Activated T-cell treated with anti-CD3 and anti-CD28 coated beads, Interleukin-2, amount 50 U/mL, for 72 hours (primary cell): ENCODE results near the gene CD28. TPM values are rescaled to one million over a fixed set of nuclear protein-coding genes. Genes with fewer than 3 reads are reported as not detected.

Experiments
- ATAC-seq, 2 donors: fragments of 150-1000 bp; cut with Tn5 transposase; replicated peaks in 1 of 2; 2 replicates each; pipeline ENCODE4 v1.10.0; 2021; ENCODE audit warnings: moderate library complexity in 2 of 2, mild to moderate bottlenecking in 1 of 2
- DNase-seq, 2 donors: peaks; one replicate each; pipeline ENCODE4 v3.0.0; 2021 to 2022; ENCODE audit warnings: mixed read lengths in 1 of 2
- H3K27ac Mint-ChIP-seq: one replicate; pipeline ENCODE4 v1.8.0; 2022; ENCODE audit warnings: mild to moderate bottlenecking, moderate library complexity, mixed read lengths
- H3K27me3 Mint-ChIP-seq: one replicate; pipeline ENCODE4 v1.8.0; 2022; ENCODE audit warnings: low read depth, mixed read lengths
- H3K36me3 Mint-ChIP-seq, 2 donors: one replicate each; pipeline ENCODE4 v1.8.0; 2022; ENCODE audit warnings: mixed read lengths in 2 of 2, mild to moderate bottlenecking in 1 of 2; ENCODE audit not compliant: insufficient read depth in 2 of 2
- H3K4me1 Mint-ChIP-seq: one replicate; pipeline ENCODE4 v1.8.0; 2022; ENCODE audit warnings: low read depth, mixed read lengths
- H3K4me3 Mint-ChIP-seq, 2 donors: one replicate each; pipeline ENCODE4 v1.8.0; 2022; ENCODE audit warnings: mild to moderate bottlenecking in 2 of 2, mixed read lengths in 2 of 2, moderate library complexity in 2 of 2
- H3K9me3 Mint-ChIP-seq, 2 donors: one replicate each; pipeline ENCODE4 v1.8.0; 2022; ENCODE audit warnings: mixed read lengths in 2 of 2
- total RNA-seq, 2 donors: library from RNA; stranded (reverse); gene quantifications; one replicate each; pipeline ENCODE4 v1.2.3, GENCODE V29; 2022

CD28 gene
- total RNA-seq, 2 donors from 2014 or later: 177 to 206 TPM

DNA sequence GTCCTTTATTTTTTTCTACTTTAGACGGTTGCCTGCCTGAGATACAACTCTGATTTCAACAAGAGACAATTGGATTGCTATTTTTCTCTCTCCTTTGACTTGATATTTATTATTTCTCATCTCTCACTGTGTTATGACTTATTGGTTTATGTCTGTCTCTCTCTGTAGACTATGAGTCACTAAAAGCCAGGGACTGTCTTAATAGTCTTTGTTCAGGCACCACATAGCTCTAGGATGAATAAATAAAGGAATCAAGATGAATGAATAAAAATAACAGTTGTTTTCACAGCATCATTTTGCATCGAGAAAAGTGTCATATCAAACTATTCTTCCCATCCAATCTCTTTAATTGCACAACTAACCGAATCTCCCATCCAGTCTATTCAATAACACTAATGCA is 31.4 kb upstream of the CD28 start:
- ATAC-seq (no peak), DNase-seq (no peak)
- Mint-ChIP-seq H3K27me3 (no peaks in the 10 kb centered on the region), H3K36me3 (peaks cover 1 to 3% of the 10 kb centered on the region in 2 donors), H3K4me3 (no peak overlapping the region), H3K27ac (peak overlapping the region; percentile 40), H3K4me1 (peaks cover 38% of the 10 kb centered on the region), H3K9me3 (peaks cover 9 to 11% of the 10 kb centered on the region in 2 donors)

DNA sequence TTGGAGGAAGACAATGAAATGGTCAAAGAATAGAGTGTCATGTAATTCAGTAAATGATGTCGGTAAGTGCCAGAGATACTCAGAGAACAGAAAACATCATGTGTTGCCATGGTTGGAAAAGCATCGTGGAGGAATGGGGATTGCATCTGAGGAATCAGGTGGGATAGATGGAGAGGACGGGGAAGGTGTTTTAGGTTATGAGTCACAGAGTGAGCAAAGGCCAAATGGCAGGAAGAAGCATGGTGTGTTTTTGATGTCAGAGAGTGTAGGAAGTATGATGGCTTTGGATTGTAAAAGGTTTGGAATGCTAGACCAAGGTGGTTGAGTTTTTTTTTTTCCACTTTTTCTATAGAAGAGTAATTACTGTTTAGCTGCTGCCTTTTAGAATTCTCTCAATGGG is 27.5 kb upstream of the CD28 start:
- H3K4me1 Mint-ChIP-seq: peaks cover 63% of the 10 kb centered on the region
- no peak overlapping the region for H3K4me3 Mint-ChIP-seq
- peaks cover 3 to 8% of the 10 kb centered on the region in 2 donors for H3K9me3 Mint-ChIP-seq
- ATAC-seq (no peak), DNase-seq (no peak)
- peaks cover 0 to 1% of the 10 kb centered on the region in 2 donors for H3K36me3 Mint-ChIP-seq
- H3K27me3 Mint-ChIP-seq: no peaks in the 10 kb centered on the region
- H3K27ac Mint-ChIP-seq: no peak overlapping the region

DNA sequence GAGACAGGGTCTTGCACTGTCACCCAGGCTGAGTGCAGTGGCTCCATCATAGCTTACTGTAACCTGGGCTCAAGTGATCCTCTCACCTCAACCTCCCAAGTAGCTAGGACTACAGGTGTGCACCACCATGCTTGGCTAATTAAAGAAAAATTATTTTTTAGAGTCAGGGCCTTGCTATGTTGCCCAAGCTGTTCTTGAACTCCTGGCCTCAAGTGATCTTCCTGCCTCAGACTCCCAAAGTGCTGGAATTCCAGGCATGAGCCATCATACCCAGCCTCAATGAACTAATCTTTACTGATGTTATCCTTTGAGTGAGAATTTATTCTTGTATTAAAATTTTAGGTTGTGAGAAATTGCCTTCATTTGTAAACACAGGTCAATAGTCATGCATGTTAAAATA is 27.0 kb upstream of the CD28 start:
- no peak for DNase-seq
- Mint-ChIP-seq H3K36me3 (peaks cover 0 to 1% of the 10 kb centered on the region in 2 donors), H3K4me3 (no peak overlapping the region), H3K4me1 (peaks cover 63% of the 10 kb centered on the region), H3K27ac (no peak overlapping the region), H3K27me3 (no peaks in the 10 kb centered on the region), H3K9me3 (peaks cover 3 to 8% of the 10 kb centered on the region in 2 donors)
- no peak for ATAC-seq

DNA sequence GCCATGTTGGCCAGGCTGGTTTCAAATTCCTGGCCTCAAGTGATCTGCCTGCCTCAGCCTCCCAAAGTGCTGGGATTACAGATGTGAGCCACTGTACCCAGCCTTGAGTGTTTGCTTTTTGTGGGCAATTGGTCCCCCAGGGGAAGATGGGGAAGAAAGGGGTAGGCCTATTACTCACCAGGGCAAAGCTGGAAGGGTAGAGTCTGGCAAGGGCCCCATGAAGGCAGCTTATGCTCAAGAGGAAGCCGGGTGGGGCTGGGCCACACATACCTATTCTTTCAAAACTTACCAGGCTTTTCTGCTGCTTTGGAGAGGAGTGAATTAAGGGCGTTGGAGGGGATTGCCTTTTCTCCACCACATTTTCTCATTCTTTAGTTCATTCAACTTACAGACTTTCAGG is 24.5 kb upstream of the CD28 start:
- Mint-ChIP-seq H3K27ac (peak overlapping the region; percentile 49), H3K36me3 (peaks cover 0 to 1% of the 10 kb centered on the region in 2 donors)

DNA sequence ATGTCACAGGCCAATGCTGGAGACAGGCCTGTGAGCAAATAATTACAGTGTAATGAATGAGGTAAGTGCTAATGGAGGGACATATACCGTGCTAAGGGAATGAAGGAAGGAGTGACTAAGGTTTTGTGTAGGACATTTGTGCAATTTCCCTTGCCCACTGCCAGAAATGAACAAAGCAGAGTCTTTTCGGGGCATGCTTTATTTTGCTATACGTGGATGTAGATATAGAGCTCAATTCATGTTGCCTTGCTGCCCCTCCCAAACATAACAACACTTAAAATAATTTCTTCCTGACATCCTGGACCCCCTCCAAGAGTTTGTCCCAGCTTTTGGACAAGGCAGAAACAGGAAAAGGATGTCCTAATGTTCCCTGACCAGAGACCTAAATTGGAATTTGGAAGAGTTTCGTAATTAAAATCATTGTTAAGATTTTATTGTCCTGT is 23.7 kb upstream of the CD28 start:
- ATAC-seq: no peak
- Mint-ChIP-seq H3K4me3 (no peak overlapping the region), H3K4me1 (peaks cover 58% of the 10 kb centered on the region), H3K27ac (no peak overlapping the region), H3K27me3 (no peaks in the 10 kb centered on the region), H3K9me3 (peaks cover 3 to 8% of the 10 kb centered on the region in 2 donors), H3K36me3 (no peaks in the 10 kb centered on the region)
- DNase-seq: no peak

More for the DNA sequence above, 24.5 kb upstream of the CD28 start:
- Mint-ChIP-seq H3K27me3 (no peaks in the 10 kb centered on the region), H3K4me1 (peaks cover 58% of the 10 kb centered on the region), H3K9me3 (peaks cover 3 to 8% of the 10 kb centered on the region in 2 donors), H3K4me3 (peak overlapping the region in 1 of 2 donors; percentile 42)
- ATAC-seq (no peak), DNase-seq (peak in 1 of 2 donors; percentile 7)

DNA sequence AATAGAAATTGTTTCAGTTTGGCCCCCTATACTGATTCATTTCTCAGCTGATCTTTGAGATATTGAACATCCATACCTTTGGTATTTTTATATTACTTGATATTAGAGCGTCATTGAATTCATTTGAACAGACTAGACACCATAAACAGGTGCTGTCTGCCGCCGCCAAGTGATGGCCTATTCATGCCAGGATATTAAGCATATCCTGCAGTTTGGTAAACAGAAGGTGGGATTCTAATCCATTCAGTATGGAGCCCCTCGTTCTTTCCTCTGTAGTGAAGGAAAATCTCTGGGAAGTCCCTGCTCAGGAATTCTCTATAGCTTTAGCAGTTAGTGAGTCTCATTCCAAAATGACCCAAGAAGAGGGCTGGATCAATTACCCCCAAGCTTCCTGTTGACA is 23.0 kb upstream of the CD28 start:
- H3K4me3 Mint-ChIP-seq: no peak overlapping the region

DNA sequence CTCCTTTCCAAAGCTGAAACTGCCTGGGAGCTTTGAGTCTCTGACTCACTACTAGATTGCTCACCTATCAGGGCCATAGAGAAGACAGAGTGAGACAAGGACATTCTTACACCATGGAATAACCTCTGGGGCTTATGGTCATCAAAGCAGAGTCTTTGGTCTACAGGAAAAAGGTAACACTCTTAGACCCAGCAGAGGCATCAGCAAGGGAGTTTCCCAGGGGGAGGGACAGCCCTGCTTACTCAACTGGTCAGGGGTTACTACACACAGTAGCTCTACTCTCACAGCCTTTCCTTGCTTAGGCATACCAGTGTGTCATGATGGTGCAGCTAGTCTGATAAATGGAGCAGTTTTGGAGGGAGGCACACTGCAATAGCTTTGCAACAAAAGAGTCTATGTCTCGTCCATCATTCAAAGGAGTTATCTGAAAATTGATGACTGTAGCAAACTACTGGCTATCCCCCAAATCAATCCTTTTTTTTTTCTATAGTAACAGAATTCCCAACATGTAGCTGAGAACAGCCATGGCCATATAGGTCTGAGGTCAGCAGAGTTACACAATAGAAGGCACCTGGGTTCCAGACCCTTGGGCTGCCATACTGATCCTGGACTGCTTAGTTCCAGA is 22.4 kb upstream of the CD28 start:
- Mint-ChIP-seq H3K27ac (peak overlapping the region; percentile 20), H3K4me3 (peak overlapping the region in 1 of 2 donors; percentile 4), H3K4me1 (peaks cover 53% of the 10 kb centered on the region), H3K9me3 (peaks cover 0 to under 1% of the 10 kb centered on the region in 2 donors), H3K27me3 (no peaks in the 10 kb centered on the region), H3K36me3 (no peaks in the 10 kb centered on the region)
- ATAC-seq (peak; percentile 100), DNase-seq (peak; percentile 69 to 73)

More for the DNA sequence above, 23.0 kb upstream of the CD28 start:
- Mint-ChIP-seq H3K36me3 (no peaks in the 10 kb centered on the region), H3K27me3 (no peaks in the 10 kb centered on the region), H3K4me1 (peaks cover 58% of the 10 kb centered on the region), H3K27ac (peak overlapping the region; percentile 20), H3K9me3 (peaks cover 3 to 6% of the 10 kb centered on the region in 2 donors)
- DNase-seq (no peak), ATAC-seq (no peak)

DNA sequence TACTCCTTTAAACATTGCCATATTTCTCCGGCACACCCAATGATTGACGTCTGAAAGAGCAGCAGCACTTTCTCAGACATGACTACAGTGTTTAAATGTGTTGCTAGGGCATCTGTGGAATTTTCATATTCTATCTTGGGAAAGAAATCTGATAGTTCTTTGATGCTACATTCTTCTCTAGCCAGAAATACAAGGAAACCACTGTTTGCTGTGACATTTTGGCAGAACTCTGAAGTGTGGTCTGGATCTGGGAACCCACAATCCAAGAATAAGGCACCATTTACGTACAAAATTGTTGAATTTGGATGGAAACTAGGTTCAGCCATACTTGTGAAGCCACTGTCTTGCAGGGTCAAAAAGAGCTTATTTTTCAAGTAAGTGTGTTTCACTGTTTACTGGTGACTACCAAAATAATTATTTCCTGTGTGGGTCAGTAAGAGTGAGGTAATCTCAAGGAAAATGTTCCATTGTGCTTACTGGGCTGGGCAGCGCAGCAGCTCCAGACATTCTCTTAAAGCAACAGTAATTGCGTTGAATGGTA is 21.3 kb upstream of the CD28 start:
- no peaks in the 10 kb centered on the region for H3K36me3 Mint-ChIP-seq
- H3K4me1 Mint-ChIP-seq: peaks cover 47% of the 10 kb centered on the region
- ATAC-seq (no peak), DNase-seq (no peak)
- H3K27ac Mint-ChIP-seq: peak overlapping the region; percentile 44
- H3K9me3 Mint-ChIP-seq: no peaks in the 10 kb centered on the region
- no peaks in the 10 kb centered on the region for H3K27me3 Mint-ChIP-seq
- no peak overlapping the region for H3K4me3 Mint-ChIP-seq

DNA sequence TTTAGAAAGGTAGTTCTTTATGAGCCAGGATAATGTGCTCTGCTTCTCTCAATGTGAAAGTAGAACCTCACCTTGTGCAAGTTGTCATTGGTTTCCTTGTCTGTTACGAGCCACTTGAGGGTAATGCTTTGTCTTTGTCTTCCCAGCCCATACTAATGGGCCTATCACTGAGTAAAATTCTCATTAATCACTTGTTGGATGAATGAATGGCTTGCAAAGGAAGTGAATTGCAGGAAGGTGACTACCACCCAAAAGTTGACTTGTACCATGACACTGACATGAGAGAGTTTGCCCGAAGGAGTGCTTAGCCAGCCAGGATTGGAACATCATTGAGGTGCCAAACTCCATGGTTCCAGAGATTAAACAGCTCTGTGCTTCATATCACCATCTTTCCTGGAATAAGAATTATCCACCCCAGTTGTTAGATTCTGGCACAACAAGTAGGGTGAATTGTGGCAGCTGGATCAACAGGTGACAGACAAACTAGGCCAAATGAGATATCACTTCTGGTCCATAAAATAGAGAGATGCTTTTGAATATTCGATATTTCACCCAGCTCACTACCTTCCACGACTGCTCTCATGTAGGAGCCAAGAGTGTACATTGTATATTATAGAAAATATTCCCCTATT is 20.5 kb upstream of the CD28 start:
- no peak overlapping the region for H3K27ac Mint-ChIP-seq
- no peaks in the 10 kb centered on the region for H3K27me3 Mint-ChIP-seq
- H3K36me3 Mint-ChIP-seq: no peaks in the 10 kb centered on the region
- H3K4me1 Mint-ChIP-seq: peaks cover 46% of the 10 kb centered on the region
- no peak for DNase-seq
- no peaks in the 10 kb centered on the region for H3K9me3 Mint-ChIP-seq
- H3K4me3 Mint-ChIP-seq: no peak overlapping the region
- ATAC-seq: no peak

DNA sequence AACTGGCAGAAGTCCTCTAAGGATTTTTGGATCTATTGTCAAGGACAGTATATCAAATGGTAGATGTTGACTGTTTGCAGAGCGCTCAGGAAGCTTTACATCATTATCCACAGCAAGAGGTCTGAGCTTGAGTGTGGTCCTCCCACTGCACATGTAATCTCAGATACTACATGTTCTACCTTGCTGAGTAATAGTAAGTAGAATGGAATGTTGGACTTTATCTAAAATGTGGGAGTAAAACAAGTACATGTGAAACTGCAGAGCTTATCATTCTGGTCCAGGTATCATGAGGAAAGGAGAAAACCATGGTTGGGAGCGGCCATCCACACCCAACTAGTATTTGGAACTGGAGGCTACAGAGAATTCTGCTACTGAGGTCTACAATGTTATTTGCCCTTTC is 19.3 kb upstream of the CD28 start:
- Mint-ChIP-seq H3K4me3 (no peak overlapping the region), H3K9me3 (no peaks in the 10 kb centered on the region), H3K27me3 (no peaks in the 10 kb centered on the region), H3K4me1 (peaks cover 36% of the 10 kb centered on the region), H3K36me3 (no peaks in the 10 kb centered on the region), H3K27ac (no peak overlapping the region)
- DNase-seq (no peak), ATAC-seq (no peak)

DNA sequence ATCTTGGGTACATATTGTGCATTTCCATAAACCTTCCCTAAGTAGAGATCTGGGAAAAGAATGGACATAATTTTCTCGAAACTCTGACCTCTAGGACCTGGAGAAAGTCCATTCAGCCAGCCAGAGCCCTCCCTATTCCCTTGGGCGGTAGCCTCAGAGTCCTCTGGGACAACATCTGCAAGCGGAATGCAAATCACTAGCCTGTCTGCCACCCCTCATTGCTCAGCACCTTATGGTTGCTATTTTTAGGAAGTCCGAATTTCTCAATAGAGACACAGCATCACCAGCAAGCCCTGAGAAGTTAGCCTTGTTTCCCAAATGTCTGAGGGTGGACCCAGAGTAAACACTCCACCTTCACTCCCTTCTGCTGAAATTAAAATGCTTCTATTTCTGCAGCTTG is 17.6 kb upstream of the CD28 start:
- Mint-ChIP-seq H3K9me3 (no peaks in the 10 kb centered on the region), H3K4me3 (no peak overlapping the region), H3K27ac (no peak overlapping the region), H3K36me3 (peaks cover 0 to 4% of the 10 kb centered on the region in 2 donors), H3K27me3 (no peaks in the 10 kb centered on the region), H3K4me1 (peaks cover 30% of the 10 kb centered on the region)
- ATAC-seq (no peak), DNase-seq (no peak)

DNA sequence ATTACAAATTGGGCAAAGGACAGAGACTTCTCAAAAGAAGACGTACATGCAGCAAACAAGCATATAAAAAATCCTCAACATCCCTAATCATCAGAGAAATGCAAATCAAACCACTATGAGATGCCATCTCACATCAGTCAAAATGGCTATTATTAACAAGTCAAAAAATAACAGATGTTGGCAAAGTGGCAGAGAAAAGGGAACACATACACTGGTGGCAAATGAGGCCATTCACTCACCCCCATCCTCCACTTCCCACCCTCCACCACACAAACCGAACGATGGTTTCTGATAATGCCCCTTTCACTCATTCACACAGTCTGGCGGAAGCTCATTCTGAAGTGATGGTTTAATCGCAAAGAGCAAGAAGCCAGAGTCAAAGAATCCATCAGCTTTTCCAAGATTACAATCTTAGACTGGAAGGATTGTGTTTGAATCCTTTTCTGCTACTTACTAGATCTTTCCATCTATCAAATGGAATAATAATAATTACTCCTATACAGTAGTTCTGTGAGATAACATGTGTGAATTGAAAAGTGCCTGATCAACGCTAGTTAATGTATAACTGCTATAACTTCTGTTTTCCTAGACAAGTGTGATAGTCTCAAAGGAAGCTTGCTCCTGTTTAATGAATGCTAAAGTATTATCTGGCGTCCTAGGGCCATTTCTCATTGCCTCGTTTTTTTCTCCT is 16.9 kb upstream of the CD28 start:
- no peak overlapping the region for H3K27ac Mint-ChIP-seq
- H3K4me3 Mint-ChIP-seq: no peak overlapping the region
- ATAC-seq (peak in 1 of 2 donors; percentile 40), DNase-seq (no peak)
- peaks cover 0 to 4% of the 10 kb centered on the region in 2 donors for H3K36me3 Mint-ChIP-seq
- H3K9me3 Mint-ChIP-seq: no peaks in the 10 kb centered on the region
- no peaks in the 10 kb centered on the region for H3K27me3 Mint-ChIP-seq
- peaks cover 31% of the 10 kb centered on the region for H3K4me1 Mint-ChIP-seq

DNA sequence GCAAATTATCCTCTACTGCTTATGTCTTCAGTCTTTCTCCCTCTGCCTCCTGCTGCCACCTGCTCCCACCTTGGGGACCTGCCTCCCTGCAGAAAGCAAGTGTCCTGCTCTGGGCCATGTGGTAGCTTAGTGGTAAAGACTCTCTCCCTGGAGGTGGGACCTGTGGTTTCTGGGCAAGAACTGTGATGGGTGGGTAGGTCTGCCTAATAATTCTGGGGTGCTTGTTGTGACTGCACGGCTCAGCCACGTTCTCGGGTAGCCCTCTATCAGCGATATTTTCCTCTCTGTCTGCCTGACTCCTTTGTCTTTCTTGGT is 16.4 kb upstream of the CD28 start:
- no peak overlapping the region for H3K4me3 Mint-ChIP-seq
- H3K27ac Mint-ChIP-seq: no peak overlapping the region
- H3K9me3 Mint-ChIP-seq: no peaks in the 10 kb centered on the region
- DNase-seq: no peak
- no peak for ATAC-seq
- peaks cover 36% of the 10 kb centered on the region for H3K4me1 Mint-ChIP-seq
- H3K27me3 Mint-ChIP-seq: no peaks in the 10 kb centered on the region
- H3K36me3 Mint-ChIP-seq: peaks cover 0 to 4% of the 10 kb centered on the region in 2 donors
